WI38 (cell line): ENCODE data around the gene DDX59.

Experiments
- H3K4me3 ChIP-seq: 2 replicates; pipeline ENCODE4 v1.5.1; 2011; ENCODE audit warnings: low read depth, mild to moderate bottlenecking, control low read depth, low read length
- TF ChIP-seq, protein P1 (sequence below): IDR thresholded peaks from 2 replicates; pipeline ENCODE4 v1.5.1; 2012; ENCODE audit warnings: low read depth, mild to moderate bottlenecking, control low read depth, low read length

The DDX59 gene

DNA sequence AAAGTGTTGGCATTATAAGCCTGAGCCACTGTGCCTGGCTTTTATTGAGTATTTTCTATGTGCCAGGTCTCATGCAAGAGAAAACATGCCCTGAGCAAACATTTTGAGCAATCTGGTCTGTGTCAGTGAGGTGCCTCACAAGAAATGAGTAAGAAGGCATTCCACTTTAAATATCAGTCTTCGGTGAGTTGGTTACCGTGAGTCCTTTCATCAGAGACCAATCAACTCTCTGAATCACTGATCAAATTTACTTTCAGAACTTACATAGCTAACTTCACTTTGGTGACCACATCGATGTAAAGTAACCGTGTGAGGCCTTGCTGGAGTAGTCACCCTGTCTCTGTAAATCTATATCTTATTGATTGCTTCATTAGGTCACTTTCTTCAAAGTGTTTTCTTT lies 14.3 kb upstream of the DDX59 start:
- no peak overlapping the region for H3K4me3 ChIP-seq

DNA sequence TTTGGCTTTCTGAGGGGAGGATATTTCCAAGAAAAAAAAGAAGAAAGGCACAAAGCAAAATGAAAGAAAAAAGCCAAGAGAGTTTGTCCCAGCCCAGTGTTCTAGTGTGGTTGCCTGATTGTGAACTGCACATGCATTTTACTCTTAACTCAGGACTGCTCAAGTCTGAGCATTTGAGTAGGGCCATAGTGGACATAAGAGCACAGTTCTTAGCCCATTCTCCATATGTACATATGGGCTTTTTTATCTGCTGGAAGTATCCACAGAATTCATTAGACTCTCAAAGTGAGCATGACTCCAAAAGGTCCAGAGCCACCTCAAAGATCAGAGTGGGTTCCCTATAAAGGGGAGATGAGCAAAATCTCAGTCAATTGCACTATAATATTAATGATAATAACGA lies 13.6 kb upstream of the DDX59 start:
- TF ChIP-seq, protein P1, sequence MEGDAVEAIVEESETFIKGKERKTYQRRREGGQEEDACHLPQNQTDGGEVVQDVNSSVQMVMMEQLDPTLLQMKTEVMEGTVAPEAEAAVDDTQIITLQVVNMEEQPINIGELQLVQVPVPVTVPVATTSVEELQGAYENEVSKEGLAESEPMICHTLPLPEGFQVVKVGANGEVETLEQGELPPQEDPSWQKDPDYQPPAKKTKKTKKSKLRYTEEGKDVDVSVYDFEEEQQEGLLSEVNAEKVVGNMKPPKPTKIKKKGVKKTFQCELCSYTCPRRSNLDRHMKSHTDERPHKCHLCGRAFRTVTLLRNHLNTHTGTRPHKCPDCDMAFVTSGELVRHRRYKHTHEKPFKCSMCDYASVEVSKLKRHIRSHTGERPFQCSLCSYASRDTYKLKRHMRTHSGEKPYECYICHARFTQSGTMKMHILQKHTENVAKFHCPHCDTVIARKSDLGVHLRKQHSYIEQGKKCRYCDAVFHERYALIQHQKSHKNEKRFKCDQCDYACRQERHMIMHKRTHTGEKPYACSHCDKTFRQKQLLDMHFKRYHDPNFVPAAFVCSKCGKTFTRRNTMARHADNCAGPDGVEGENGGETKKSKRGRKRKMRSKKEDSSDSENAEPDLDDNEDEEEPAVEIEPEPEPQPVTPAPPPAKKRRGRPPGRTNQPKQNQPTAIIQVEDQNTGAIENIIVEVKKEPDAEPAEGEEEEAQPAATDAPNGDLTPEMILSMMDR = no peak
- H3K4me3 ChIP-seq = no peak overlapping the region

More for the DNA sequence above, 14.3 kb upstream of the DDX59 start:
- TF ChIP-seq, protein P1 = no peak

DNA sequence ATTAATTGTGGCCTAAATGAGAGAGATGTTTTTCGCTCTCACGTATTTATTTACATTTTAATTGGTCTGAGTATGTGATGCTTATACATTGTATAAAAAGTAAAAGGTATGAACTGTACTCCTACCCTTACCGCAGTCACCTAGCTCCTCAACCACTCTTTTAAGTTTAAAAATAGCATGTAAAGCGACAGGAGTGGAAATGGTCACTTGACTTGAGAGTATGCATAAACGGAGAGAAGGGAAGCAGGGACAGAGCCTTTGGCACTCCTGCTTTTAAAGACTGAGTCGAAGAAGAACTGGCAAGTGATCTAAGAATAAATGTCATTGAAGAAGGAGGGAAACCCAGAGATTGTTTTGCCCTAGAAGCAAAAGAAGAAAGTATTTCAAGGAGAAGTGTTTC lies 11.5 kb upstream of the DDX59 start:
- TF ChIP-seq, protein P1 = no peak
- no peak overlapping the region for H3K4me3 ChIP-seq

DNA sequence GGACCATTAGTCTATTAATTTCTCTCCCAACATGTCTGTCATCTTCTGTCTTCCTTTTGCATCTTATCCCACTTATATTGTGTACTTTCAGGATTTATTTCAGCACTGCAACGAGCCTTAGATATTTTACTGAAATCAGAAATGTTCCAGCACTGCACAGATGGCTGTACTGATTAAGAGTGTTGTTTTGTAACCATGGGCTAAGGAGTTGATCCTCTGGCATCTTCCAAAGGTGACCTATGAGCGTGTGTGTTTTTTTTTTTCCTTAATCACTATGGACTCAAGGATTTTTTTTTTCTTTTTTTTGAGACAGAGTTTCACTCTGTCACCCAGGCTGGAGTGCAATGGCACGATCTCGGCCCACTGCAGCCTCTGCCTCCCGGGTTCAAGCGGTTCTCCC lies 7.1 kb upstream of the DDX59 start:
- TF ChIP-seq, protein P1 = no peak
- H3K4me3 ChIP-seq = no peak overlapping the region

DNA sequence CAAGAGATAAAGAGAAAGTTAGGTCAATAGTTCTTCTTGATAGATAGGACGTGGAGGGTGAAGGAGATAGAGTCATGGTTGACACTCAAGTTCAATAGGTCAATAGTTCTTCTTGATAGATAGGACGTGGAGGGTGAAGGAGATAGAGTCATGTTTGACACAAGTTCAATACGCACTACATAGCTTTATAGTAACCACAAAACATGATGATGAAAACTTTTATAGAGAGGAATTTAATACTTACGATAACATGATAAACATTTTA lies 5.8 kb upstream of the DDX59 start:
- no peak overlapping the region for H3K4me3 ChIP-seq
- TF ChIP-seq, protein P1 = no peak

DNA sequence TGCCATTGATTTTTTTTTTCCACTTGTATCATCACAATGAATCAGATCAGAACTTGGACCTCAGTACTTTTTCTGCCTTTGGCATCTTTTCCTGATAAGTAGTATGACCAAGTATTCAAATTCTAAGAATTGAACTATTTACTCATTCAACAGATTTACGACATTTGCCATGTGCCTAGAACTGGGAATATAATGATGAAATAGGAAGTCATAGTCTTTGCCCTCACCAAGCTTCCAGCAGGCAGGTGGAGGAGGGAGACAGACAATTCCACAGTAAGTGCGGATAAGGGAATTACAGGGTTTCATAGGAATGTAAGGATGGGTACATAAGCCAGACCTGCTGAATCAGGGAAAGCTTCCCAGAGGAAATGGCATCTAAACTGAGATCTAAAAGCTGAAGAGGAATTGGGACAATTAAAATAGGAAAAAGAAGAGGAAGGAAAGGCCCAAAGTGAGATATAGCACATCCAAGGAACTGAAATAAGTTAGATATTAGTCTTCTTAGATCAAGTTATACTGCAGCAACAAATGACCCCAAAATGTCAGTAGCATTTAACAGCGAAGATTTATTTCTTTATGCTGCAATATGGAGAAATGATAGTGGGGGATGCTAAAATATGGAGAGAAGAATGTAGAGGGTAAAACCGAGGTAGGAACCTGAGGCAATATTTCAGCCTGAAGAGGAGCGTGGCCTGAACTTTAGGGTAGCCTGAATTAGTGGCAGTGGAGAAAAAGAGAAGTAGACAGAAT lies 5.3 kb upstream of the DDX59 start:
- TF ChIP-seq, protein P1 = no peak

DNA sequence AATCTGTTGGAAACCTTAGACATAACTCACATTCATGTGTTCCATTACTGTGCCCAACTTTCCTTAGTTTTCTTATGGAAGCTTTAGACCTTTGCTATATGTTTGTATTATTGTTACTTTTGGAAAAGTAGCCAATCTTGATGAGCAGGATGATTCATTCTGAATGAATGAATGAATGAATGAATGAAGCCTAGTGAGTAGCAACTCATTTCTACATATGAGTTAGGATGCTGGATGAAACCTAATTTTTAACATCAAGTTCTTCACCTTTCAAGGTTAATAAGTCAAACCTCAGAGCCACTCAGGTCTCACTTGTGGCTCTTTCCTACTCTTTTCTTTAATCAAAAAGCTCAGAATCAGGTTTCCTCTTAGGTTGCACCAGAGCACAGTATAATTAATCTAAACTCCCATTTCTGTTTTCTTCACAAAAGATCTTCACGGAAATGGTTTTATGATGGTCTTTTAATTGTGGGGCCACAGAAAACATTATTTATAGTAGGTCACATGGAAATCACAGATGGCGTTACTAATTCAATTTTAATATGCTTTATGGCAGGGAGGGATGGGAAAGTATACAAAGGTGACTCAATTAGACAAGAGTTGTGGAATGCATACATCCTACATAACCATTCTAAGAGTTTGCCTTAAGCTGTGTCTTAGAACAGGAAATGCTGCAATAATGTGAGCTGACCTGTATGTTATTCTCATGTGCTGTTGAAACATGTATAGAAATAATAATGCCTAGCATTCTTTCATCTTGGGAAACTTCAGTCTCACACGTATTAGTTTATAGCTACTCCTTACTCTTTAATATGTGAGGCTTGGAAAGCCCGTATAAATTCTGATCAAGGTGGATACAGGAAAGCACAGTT lies 4.5 kb upstream of the DDX59 start:
- TF ChIP-seq, protein P1 = no peak
- H3K4me3 ChIP-seq = no peak overlapping the region

More for the DNA sequence above, 5.3 kb upstream of the DDX59 start:
- H3K4me3 ChIP-seq = no peak overlapping the region
